Left colon (tissue), 2 donors: Measurements from ENCODE around the gene NUTM2A. TPM values are rescaled to one million over a fixed set of nuclear protein-coding genes. Genes with fewer than 3 reads are reported as not detected.
"Not testable (repeated sequence)": the region's sequence is repeated elsewhere in the genome, so short reads cannot be mapped to it uniquely, and the experiment has no call there.

ENCODE experiments used
- ATAC-seq: fragments of 200-7000 bp; cut with Tn5 transposase; one replicate; pipeline ENCODE4 v1.9.1; 2020; ENCODE audit warnings: mild to moderate bottlenecking, moderate library complexity
- DNase-seq, 2 donors: peaks; one replicate each; pipeline ENCODE4 v3.0.0-alpha.2; 2020
- intact Hi-C, 2 donors: fragments of 100-400 bp; cut with DNase I in 1 of 2; cut with micrococcal nuclease in 1 of 2; formaldehyde crosslinking; loops; one replicate each; pipeline versions ENCODE4 v1.11.2 to v1.14.0; 2022; cut with DNase I, micrococcal nuclease
- long read RNA-seq: library from polyadenylated mRNA; unstranded; transcript quantifications from one replicate; pipeline ENCODE4 v2.0.0, GENCODE V29; 2021
- total RNA-seq, 2 donors: library from RNA; stranded (reverse); fragmentation: NEBNext Ultra II Directional; extraction: Animal tissue kit (Norgen Biotek cat#: 25700); gene quantifications; one replicate each; pipeline ENCODE4 v1.2.1, GENCODE V29; 2021
- donor health status: DM: no; HTN: no; CAD: no.
- donor health status: DM: yes; HTN: yes; CAD: no.

NUTM2A gene
- 1 to 10 TPM; 1.6 to 2.8 TPM for total RNA-seq
- long read RNA-seq = 0 reads

GRCh38 chr10:87225148-87225547 lies at the start of gene NUTM2A:
Gene NUTM2A, plus strand, starts transcription at chr10:87225448. Its CDS starts 383 bp downstream, at chr10:87225831.
- ATAC-seq, DNase-seq, intact Hi-C loops: not testable (repeated sequence)

GRCh38 chr10:87177587-87177986 lies 47.7 kb upstream of the NUTM2A start:
- DNase-seq, ATAC-seq, intact Hi-C loops: not testable (repeated sequence)

GRCh38 chr10:87184421-87184820 lies 40.8 kb upstream of the NUTM2A start:
- ATAC-seq = peak; percentile 44
- DNase-seq, intact Hi-C loops: not testable (repeated sequence)

- ATAC-seq, intact Hi-C loops, DNase-seq: not testable (repeated sequence)
These were observed 39.2 kb upstream of the NUTM2A start for GRCh38 chr10:87186016-87186415.

GRCh38 chr10:87187573-87187972 lies 37.7 kb upstream of the NUTM2A start:
- ATAC-seq, DNase-seq, intact Hi-C loops: not testable (repeated sequence)

- DNase-seq, intact Hi-C loops, ATAC-seq: not testable (repeated sequence)
These were observed 33.4 kb upstream of the NUTM2A start for GRCh38 chr10:87191841-87192240.

GRCh38 chr10:87200924-87201323 lies 24.3 kb upstream of the NUTM2A start:
- ATAC-seq = peak; percentile 51
- intact Hi-C loops, DNase-seq: not testable (repeated sequence)

GRCh38 chr10:87204801-87205200 lies 20.4 kb upstream of the NUTM2A start:
- ATAC-seq, DNase-seq, intact Hi-C loops: not testable (repeated sequence)

GRCh38 chr10:87206922-87207321 lies 18.3 kb upstream of the NUTM2A start:
- ATAC-seq, DNase-seq, intact Hi-C loops: not testable (repeated sequence)

- ATAC-seq, DNase-seq, intact Hi-C loops: not testable (repeated sequence)
These were observed 14.9 kb upstream of the NUTM2A start for GRCh38 chr10:87210309-87210708.

GRCh38 chr10:87211848-87212247 lies 13.4 kb upstream of the NUTM2A start:
- ATAC-seq, DNase-seq, intact Hi-C loops: not testable (repeated sequence)

GRCh38 chr10:87213150-87213765 lies 12.0 kb upstream of the NUTM2A start:
- intact Hi-C loops, DNase-seq, ATAC-seq: not testable (repeated sequence)

- ATAC-seq, DNase-seq, intact Hi-C loops: not testable (repeated sequence)
These were observed 11.4 kb upstream of the NUTM2A start for GRCh38 chr10:87213806-87214205.

- ATAC-seq = peak; percentile 88
- intact Hi-C loops = not testable (repeated sequence)
- peak; percentile 59 to 72 for DNase-seq
These were observed 9.1 kb upstream of the NUTM2A start for GRCh38 chr10:87216120-87216519.

GRCh38 chr10:87219370-87219769 lies 5.9 kb upstream of the NUTM2A start:
- DNase-seq, intact Hi-C loops, ATAC-seq: not testable (repeated sequence)

GRCh38 chr10:87222789-87223188 lies 2.5 kb upstream of the NUTM2A start:
- intact Hi-C loops, ATAC-seq: not testable (repeated sequence)

GRCh38 chr10:87228247-87228646 lies 3.0 kb downstream of the NUTM2A start:
- intact Hi-C loops, DNase-seq, ATAC-seq: not testable (repeated sequence)

More at GRCh38 chr10:87222789-87223188, 2.5 kb upstream of the NUTM2A start:
- DNase-seq = not testable (repeated sequence)

GRCh38 chr10:87229211-87229610 lies 4.0 kb downstream of the NUTM2A start:
- ATAC-seq, DNase-seq, intact Hi-C loops: not testable (repeated sequence)

GRCh38 chr10:87234854-87235253 lies 9.6 kb downstream of the NUTM2A start:
- ATAC-seq, DNase-seq, intact Hi-C loops: not testable (repeated sequence)

- intact Hi-C loops = not testable (repeated sequence)
These were observed 12.0 kb downstream of the NUTM2A start for GRCh38 chr10:87237244-87237643.

More at GRCh38 chr10:87237244-87237643, 12.0 kb downstream of the NUTM2A start:
- not testable (repeated sequence) for DNase-seq
- peak; percentile 96 for ATAC-seq
